HG03460 (cell line): ENCODE results near the gene CENATAC.
"Not testable (repeated sequence)": the region's sequence is repeated elsewhere in the genome, so short reads cannot be mapped to it uniquely, and the experiment has no call there.

Source experiments
- ATAC-seq: cut with Tn5 transposase; IDR thresholded peaks from one replicate; pipeline ENCODE4 v1.9.1; 2021; ENCODE audit not compliant: unreplicated experiment

CENATAC gene

GRCh38 chr11:119051440-119052162 is 53.7 kb downstream of the CENATAC start:
- peak; percentile 56 for ATAC-seq

- peak; percentile 3 for ATAC-seq
Observed at GRCh38 chr11:119052163-119052814, 54.4 kb downstream of the CENATAC start.

GRCh38 chr11:119054418-119054817 is 56.5 kb downstream of the CENATAC start:
- ATAC-seq: no peak

GRCh38 chr11:119055901-119056300 is 58.0 kb downstream of the CENATAC start:
- no peak for ATAC-seq

- ATAC-seq: peak; percentile 2
Observed at GRCh38 chr11:119056421-119056999, 58.6 kb downstream of the CENATAC start.

- ATAC-seq: peak; percentile 89
Observed at GRCh38 chr11:119057000-119057769, 59.2 kb downstream of the CENATAC start, which contains the start of gene HYOU1. TSS of gene HYOU1 (minus strand) at chr11:119057205. CDS start at chr11:119056160, 1,045 bp downstream.

GRCh38 chr11:119059128-119059527 is 61.2 kb downstream of the CENATAC start:
- ATAC-seq: not testable (repeated sequence)

GRCh38 chr11:119061256-119061655 is 63.3 kb downstream of the CENATAC start:
- no peak for ATAC-seq

- ATAC-seq: no peak
Observed at GRCh38 chr11:119062779-119063178, 64.8 kb downstream of the CENATAC start.

- no peak for ATAC-seq
Observed at GRCh38 chr11:119065369-119065768, 67.4 kb downstream of the CENATAC start.
